ENCODE data around the gene EIF3M. TPM values are rescaled to one million over a fixed set of nuclear protein-coding genes. Genes with fewer than 3 reads are reported as not detected.

Gene EIF3M
- total RNA-seq, 1 donor from 2014 or later: 599 TPM

DNA sequence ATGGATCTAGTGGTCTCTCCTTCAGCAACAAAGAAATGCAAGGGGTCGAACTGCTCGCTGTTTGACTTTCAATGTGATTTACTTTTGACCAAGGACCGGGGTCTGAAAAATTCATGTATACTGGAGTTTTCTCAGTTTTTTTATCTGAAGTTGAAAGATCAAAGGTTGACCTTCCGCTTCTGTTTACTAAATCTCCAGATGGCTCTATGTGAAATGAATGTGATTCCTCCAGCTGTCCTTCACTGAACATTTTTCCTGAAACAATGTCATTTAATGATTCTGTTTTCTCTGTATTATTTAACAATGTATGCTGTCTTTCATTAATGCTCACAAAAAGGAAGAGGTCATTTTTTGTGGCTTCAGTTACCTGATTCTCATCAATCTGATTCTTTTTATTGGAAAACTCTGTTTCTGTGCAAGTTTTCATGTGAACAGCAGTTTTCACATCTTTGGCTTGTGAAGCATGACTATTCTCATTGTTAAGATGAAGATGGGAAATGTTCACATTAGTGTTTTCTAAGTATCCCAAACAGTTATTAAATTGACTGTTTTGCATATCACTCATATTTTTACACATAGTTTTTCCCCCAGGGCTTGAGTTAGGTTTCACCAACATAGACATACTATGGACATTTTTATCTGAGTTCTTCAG lies 30.0 kb downstream of the EIF3M start:
- TF ChIP-seq, protein P1, sequence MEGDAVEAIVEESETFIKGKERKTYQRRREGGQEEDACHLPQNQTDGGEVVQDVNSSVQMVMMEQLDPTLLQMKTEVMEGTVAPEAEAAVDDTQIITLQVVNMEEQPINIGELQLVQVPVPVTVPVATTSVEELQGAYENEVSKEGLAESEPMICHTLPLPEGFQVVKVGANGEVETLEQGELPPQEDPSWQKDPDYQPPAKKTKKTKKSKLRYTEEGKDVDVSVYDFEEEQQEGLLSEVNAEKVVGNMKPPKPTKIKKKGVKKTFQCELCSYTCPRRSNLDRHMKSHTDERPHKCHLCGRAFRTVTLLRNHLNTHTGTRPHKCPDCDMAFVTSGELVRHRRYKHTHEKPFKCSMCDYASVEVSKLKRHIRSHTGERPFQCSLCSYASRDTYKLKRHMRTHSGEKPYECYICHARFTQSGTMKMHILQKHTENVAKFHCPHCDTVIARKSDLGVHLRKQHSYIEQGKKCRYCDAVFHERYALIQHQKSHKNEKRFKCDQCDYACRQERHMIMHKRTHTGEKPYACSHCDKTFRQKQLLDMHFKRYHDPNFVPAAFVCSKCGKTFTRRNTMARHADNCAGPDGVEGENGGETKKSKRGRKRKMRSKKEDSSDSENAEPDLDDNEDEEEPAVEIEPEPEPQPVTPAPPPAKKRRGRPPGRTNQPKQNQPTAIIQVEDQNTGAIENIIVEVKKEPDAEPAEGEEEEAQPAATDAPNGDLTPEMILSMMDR (conservative IDR thresholded peaks at IDR 0.05; ENCODE audit: low read depth, low read length): no peak

GRCh38 chr11:32615422-32615821 lies 31.8 kb downstream of the EIF3M start:
- H3K4me3 ChIP-seq (ENCODE audit: low read depth, low read length): no peak overlapping the region
- TF ChIP-seq, protein P1 (conservative IDR thresholded peaks at IDR 0.05; ENCODE audit: low read depth, low read length): peak; percentile 52
- no peak for DNase-seq (ENCODE audit: low read depth)

More for the DNA sequence above, 30.0 kb downstream of the EIF3M start:
- no peak overlapping the region for H3K4me3 ChIP-seq (ENCODE audit: low read depth, low read length)
- no peak for DNase-seq (ENCODE audit: low read depth)

GRCh38 chr11:32616903-32617302 lies 33.3 kb downstream of the EIF3M start:
- no peak for DNase-seq (ENCODE audit: low read depth)
- TF ChIP-seq, protein P1 (conservative IDR thresholded peaks at IDR 0.05; ENCODE audit: low read depth, low read length): no peak
- no peak overlapping the region for H3K4me3 ChIP-seq (ENCODE audit: low read depth, low read length)

GRCh38 chr11:32630844-32631243 lies 47.2 kb downstream of the EIF3M start:
- DNase-seq (ENCODE audit: low read depth): no peak
- TF ChIP-seq, protein P1 (conservative IDR thresholded peaks at IDR 0.05; ENCODE audit: low read depth, low read length): no peak

DNA sequence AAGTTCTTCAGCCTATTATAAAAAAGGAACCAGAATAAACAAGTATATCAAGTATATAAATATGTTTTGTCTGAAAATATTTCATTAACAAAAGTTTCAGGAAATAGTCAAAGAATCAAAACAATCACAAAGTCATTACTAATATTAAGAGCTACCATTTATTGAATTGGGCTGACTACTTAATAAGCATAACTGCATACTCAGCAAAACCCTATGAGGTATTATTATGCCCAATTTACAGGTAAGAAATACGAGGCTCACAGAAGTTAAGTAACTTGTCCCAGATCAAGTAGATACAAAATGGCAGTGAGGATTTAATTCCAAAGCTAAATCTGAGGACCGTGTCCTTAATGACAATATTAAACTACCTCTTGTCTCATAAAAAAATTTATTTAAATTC lies 52.2 kb downstream of the EIF3M start:
- TF ChIP-seq, protein P1 (conservative IDR thresholded peaks at IDR 0.05; ENCODE audit: low read depth, low read length): no peak
- no peak overlapping the region for H3K4me3 ChIP-seq (ENCODE audit: low read depth, low read length)
- no peak for DNase-seq (ENCODE audit: low read depth)

More at GRCh38 chr11:32630844-32631243, 47.2 kb downstream of the EIF3M start:
- H3K4me3 ChIP-seq (ENCODE audit: low read depth, low read length): no peak overlapping the region

GRCh38 chr11:32641361-32641760 lies 57.7 kb downstream of the EIF3M start:
- DNase-seq (ENCODE audit: low read depth): no peak
- H3K4me3 ChIP-seq (ENCODE audit: low read depth, low read length): no peak overlapping the region
- TF ChIP-seq, protein P1 (conservative IDR thresholded peaks at IDR 0.05; ENCODE audit: low read depth, low read length): no peak

DNA sequence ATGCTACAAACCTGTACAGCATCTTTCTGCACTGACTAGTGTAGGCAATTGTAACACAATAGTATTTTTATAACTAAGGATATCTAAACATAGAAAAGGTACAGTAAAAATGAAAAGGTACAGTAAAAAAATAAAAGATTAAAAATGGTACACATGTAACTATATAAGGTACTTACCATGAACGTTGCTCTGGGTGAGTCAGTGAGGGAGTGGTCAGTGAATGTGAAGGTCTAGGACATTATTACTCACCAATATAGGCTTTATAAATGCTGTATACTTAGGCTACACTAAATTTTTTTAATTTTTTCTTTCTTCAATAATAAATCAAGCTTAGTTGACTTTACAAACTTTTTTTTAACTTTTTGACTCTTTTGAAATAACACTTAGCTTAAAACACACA lies 59.9 kb downstream of the EIF3M start:
- no peak overlapping the region for H3K4me3 ChIP-seq (ENCODE audit: low read depth, low read length)
- DNase-seq (ENCODE audit: low read depth): no peak
- TF ChIP-seq, protein P1 (conservative IDR thresholded peaks at IDR 0.05; ENCODE audit: low read depth, low read length): no peak

Measured in epithelial cell of proximal tubule (primary cell).